Measurements from ENCODE around the gene TUBB6.

The TUBB6 gene

GRCh38 chr18:12314591-12315305 is 6.7 kb downstream of the TUBB6 start:
- ATAC-seq (replicated peaks) (no peak), DNase-seq (no peak)
- peaks cover 4 to 7% of the 10 kb centered on the region in 2 donors for H3K9me3 Mint-ChIP-seq
- peaks cover 2 to 4% of the 10 kb centered on the region in 2 donors for H3K27me3 Mint-ChIP-seq
- no peak overlapping the region for H3K4me3 Mint-ChIP-seq
- H3K36me3 Mint-ChIP-seq (ENCODE audit: insufficient read depth), result no peaks in the 10 kb centered on the region
- H3K27ac Mint-ChIP-seq, result no peak overlapping the region
- H3K4me1 Mint-ChIP-seq (ENCODE audit: low read depth in 2 of 2), result no peaks in the 10 kb centered on the region

GRCh38 chr18:12315490-12315889 is 7.4 kb downstream of the TUBB6 start:
- no peak for DNase-seq

GRCh38 chr18:12315911-12316310 is 7.9 kb downstream of the TUBB6 start:
- Mint-ChIP-seq H3K4me1 (ENCODE audit: low read depth in 2 of 2) (no peaks in the 10 kb centered on the region), H3K27me3 (no peaks in the 10 kb centered on the region), H3K27ac (no peak overlapping the region), H3K36me3 (ENCODE audit: insufficient read depth) (no peaks in the 10 kb centered on the region), H3K9me3 (peaks cover 4 to 7% of the 10 kb centered on the region in 2 donors), H3K4me3 (no peak overlapping the region)
- DNase-seq, result no peak
- no peak for ATAC-seq (replicated peaks)

More at GRCh38 chr18:12315490-12315889, 7.4 kb downstream of the TUBB6 start:
- H3K36me3 Mint-ChIP-seq (ENCODE audit: insufficient read depth), result no peaks in the 10 kb centered on the region
- no peak overlapping the region for H3K4me3 Mint-ChIP-seq
- H3K27ac Mint-ChIP-seq, result no peak overlapping the region
- H3K9me3 Mint-ChIP-seq, result peaks cover 4 to 7% of the 10 kb centered on the region in 2 donors
- H3K4me1 Mint-ChIP-seq (ENCODE audit: low read depth in 2 of 2), result no peaks in the 10 kb centered on the region
- no peaks in the 10 kb centered on the region for H3K27me3 Mint-ChIP-seq
- no peak for ATAC-seq (replicated peaks)

- no peak for DNase-seq
These were observed 9.8 kb downstream of the TUBB6 start for GRCh38 chr18:12317664-12318333.

GRCh38 chr18:12318334-12318697 is 10.3 kb downstream of the TUBB6 start:
- ATAC-seq (replicated peaks) (no peak), DNase-seq (no peak)
- Mint-ChIP-seq H3K4me3 (no peak overlapping the region), H3K27me3 (no peaks in the 10 kb centered on the region), H3K4me1 (ENCODE audit: low read depth in 2 of 2) (no peaks in the 10 kb centered on the region), H3K36me3 (ENCODE audit: insufficient read depth) (peaks cover 6% of the 10 kb centered on the region), H3K9me3 (no peaks in the 10 kb centered on the region), H3K27ac (no peak overlapping the region)

More at GRCh38 chr18:12317664-12318333, 9.8 kb downstream of the TUBB6 start:
- no peaks in the 10 kb centered on the region for H3K27me3 Mint-ChIP-seq
- H3K4me3 Mint-ChIP-seq, result no peak overlapping the region
- peaks cover 0 to 2% of the 10 kb centered on the region in 2 donors for H3K9me3 Mint-ChIP-seq
- H3K4me1 Mint-ChIP-seq (ENCODE audit: low read depth in 2 of 2), result no peaks in the 10 kb centered on the region
- ATAC-seq (replicated peaks), result peak; percentile 17
- H3K36me3 Mint-ChIP-seq (ENCODE audit: insufficient read depth), result peaks cover 3% of the 10 kb centered on the region
- H3K27ac Mint-ChIP-seq, result no peak overlapping the region

GRCh38 chr18:12318857-12319256 is 10.8 kb downstream of the TUBB6 start:
- Mint-ChIP-seq H3K4me3 (no peak overlapping the region), H3K27me3 (no peaks in the 10 kb centered on the region), H3K27ac (no peak overlapping the region), H3K4me1 (ENCODE audit: low read depth in 2 of 2) (no peaks in the 10 kb centered on the region), H3K36me3 (ENCODE audit: insufficient read depth) (peaks cover 6% of the 10 kb centered on the region), H3K9me3 (no peaks in the 10 kb centered on the region)
- ATAC-seq (replicated peaks) (no peak), DNase-seq (no peak)

GRCh38 chr18:12321333-12321732 is 13.3 kb downstream of the TUBB6 start:
- Mint-ChIP-seq H3K4me1 (ENCODE audit: low read depth in 2 of 2) (no peaks in the 10 kb centered on the region), H3K36me3 (ENCODE audit: insufficient read depth) (peaks cover 11% of the 10 kb centered on the region), H3K4me3 (no peak overlapping the region), H3K9me3 (no peaks in the 10 kb centered on the region), H3K27me3 (no peaks in the 10 kb centered on the region), H3K27ac (no peak overlapping the region)
- DNase-seq (no peak), ATAC-seq (replicated peaks) (no peak)

- H3K4me3 Mint-ChIP-seq, result no peak overlapping the region
- H3K4me1 Mint-ChIP-seq (ENCODE audit: low read depth in 2 of 2), result peaks cover 8 to 10% of the 10 kb centered on the region in 2 donors
- H3K36me3 Mint-ChIP-seq (ENCODE audit: insufficient read depth), result peaks cover 20% of the 10 kb centered on the region
- ATAC-seq (replicated peaks) (no peak), DNase-seq (no peak)
- H3K27me3 Mint-ChIP-seq, result no peaks in the 10 kb centered on the region
- H3K27ac Mint-ChIP-seq, result no peak overlapping the region
- H3K9me3 Mint-ChIP-seq, result no peaks in the 10 kb centered on the region
These were observed 17.1 kb downstream of the TUBB6 start for GRCh38 chr18:12324991-12325725.

GRCh38 chr18:12325726-12326245 is 17.7 kb downstream of the TUBB6 start:
- no peaks in the 10 kb centered on the region for H3K27me3 Mint-ChIP-seq
- H3K36me3 Mint-ChIP-seq (ENCODE audit: insufficient read depth), result peaks cover 20% of the 10 kb centered on the region
- ATAC-seq (replicated peaks) (no peak), DNase-seq (no peak)
- peaks cover 8 to 10% of the 10 kb centered on the region in 2 donors for H3K4me1 Mint-ChIP-seq (ENCODE audit: low read depth in 2 of 2)
- no peak overlapping the region for H3K4me3 Mint-ChIP-seq
- no peaks in the 10 kb centered on the region for H3K9me3 Mint-ChIP-seq
- no peak overlapping the region for H3K27ac Mint-ChIP-seq

- ATAC-seq (replicated peaks) (no peak), DNase-seq (no peak)
- Mint-ChIP-seq H3K36me3 (ENCODE audit: insufficient read depth) (peaks cover 19% of the 10 kb centered on the region), H3K4me3 (no peak overlapping the region), H3K27me3 (no peaks in the 10 kb centered on the region), H3K4me1 (ENCODE audit: low read depth in 2 of 2) (peaks cover 8 to 10% of the 10 kb centered on the region in 2 donors), H3K9me3 (no peaks in the 10 kb centered on the region), H3K27ac (no peak overlapping the region)
These were observed 18.8 kb downstream of the TUBB6 start for GRCh38 chr18:12326711-12327460.

- H3K4me3 Mint-ChIP-seq, result no peak overlapping the region
- ATAC-seq (replicated peaks), result peak; percentile 59
- H3K36me3 Mint-ChIP-seq (ENCODE audit: insufficient read depth), result peaks cover 18% of the 10 kb centered on the region
- no peaks in the 10 kb centered on the region for H3K9me3 Mint-ChIP-seq
- peak; percentile 59 to 60 (median 59) for DNase-seq
- H3K27me3 Mint-ChIP-seq, result no peaks in the 10 kb centered on the region
- H3K27ac Mint-ChIP-seq, result no peak overlapping the region
- H3K4me1 Mint-ChIP-seq (ENCODE audit: low read depth in 2 of 2), result peaks cover 8 to 10% of the 10 kb centered on the region in 2 donors
These were observed 19.6 kb downstream of the TUBB6 start for GRCh38 chr18:12327510-12328178.

- Mint-ChIP-seq H3K27me3 (no peaks in the 10 kb centered on the region), H3K27ac (no peak overlapping the region), H3K4me1 (ENCODE audit: low read depth in 2 of 2) (peaks cover 8 to 10% of the 10 kb centered on the region in 2 donors), H3K4me3 (no peak overlapping the region), H3K36me3 (ENCODE audit: insufficient read depth) (peaks cover 14% of the 10 kb centered on the region), H3K9me3 (no peaks in the 10 kb centered on the region)
- ATAC-seq (replicated peaks), result no peak
- no peak for DNase-seq
These were observed 20.3 kb downstream of the TUBB6 start for GRCh38 chr18:12328179-12328823.
